ENCODE results near the gene ZMIZ1.

GRCh38 chr10:79099898-79100448, 31.2 kb downstream of the ZMIZ1 start:
- no peak for TF ChIP-seq CTCF (conservative IDR thresholded peaks at IDR 0.05)
- TF ChIP-seq ZFX (IDR thresholded peaks at IDR 0.05) = no peak
